ENCODE results near the gene U2AF2.

GRCh38 chr19:55723491-55723890, 68.7 kb downstream of the U2AF2 start:
- TF ChIP-seq CTCF (IDR thresholded peaks at IDR 0.05) (no peak), POLR2A (IDR thresholded peaks at IDR 0.05) (no peak)
